Hepatocyte (in vitro differentiated cells): ENCODE results near the gene BEST2. TPM values are rescaled to one million over a fixed set of nuclear protein-coding genes. Genes with fewer than 3 reads are reported as not detected.

Experiments
- DNase-seq: peaks from one replicate; pipeline ENCODE4 v3.0.0-alpha.2; 2016; ENCODE audit warnings: low spot score
- H2AFZ ChIP-seq: fragments of 200-600 bp; sonication (generic); 2 replicates; pipeline ENCODE4 v1.6.0; 2016; ENCODE audit warnings: antibody characterized with exemption, mild to moderate bottlenecking
- H3K27ac ChIP-seq: fragments of 200-600 bp; sonication (generic); 2 replicates; pipeline ENCODE4 v1.5.1; 2016; ENCODE audit warnings: mild to moderate bottlenecking
- H3K27me3 ChIP-seq: fragments of 200-600 bp; sonication (generic); 2 replicates; pipeline ENCODE4 v1.6.1; 2016
- H3K36me3 ChIP-seq: fragments of 200-600 bp; sonication (generic); replicated peaks from 2 replicates; pipeline ENCODE4 v1.5.1; 2016; ENCODE audit warnings: low read depth; ENCODE audit not compliant: insufficient read depth
- H3K4me1 ChIP-seq: fragments of 200-600 bp; sonication (generic); 2 replicates; pipeline ENCODE4 v1.5.1; 2016; ENCODE audit warnings: mild to moderate bottlenecking, moderate library complexity; ENCODE audit not compliant: insufficient read depth
- H3K4me2 ChIP-seq: fragments of 200-600 bp; sonication (generic); 2 replicates; pipeline ENCODE4 v1.6.0; 2016
- H3K4me3 ChIP-seq: fragments of 200-600 bp; sonication (generic); 2 replicates; pipeline ENCODE4 v1.5.1; 2016; ENCODE audit warnings: mild to moderate bottlenecking
- H3K79me2 ChIP-seq: fragments of 200-600 bp; sonication (generic); 2 replicates; pipeline ENCODE4 v1.6.0; 2017; ENCODE audit warnings: mild to moderate bottlenecking
- H3K9me2 ChIP-seq: fragments of 200-600 bp; sonication (generic); replicated peaks from 2 replicates; pipeline ENCODE4 v1.6.0; 2017; ENCODE audit warnings: mild to moderate bottlenecking; ENCODE audit not compliant: insufficient read depth
- H3K9me3 ChIP-seq: fragments of 200-600 bp; sonication (generic); 2 replicates; pipeline ENCODE4 v1.5.1; 2016; ENCODE audit warnings: low read depth, mild to moderate bottlenecking
- H4K20me1 ChIP-seq: fragments of 200-600 bp; sonication (generic); 2 replicates; pipeline ENCODE4 v1.6.0; 2016; ENCODE audit warnings: mild to moderate bottlenecking; ENCODE audit not compliant: insufficient read depth, poor library complexity, severe bottlenecking
- EZH2 ChIP-seq: fragments of 200-600 bp; sonication (generic); IDR thresholded peaks from 2 replicates; pipeline ENCODE4 v1.6.1; 2016; ENCODE audit warnings: antibody characterized with exemption, mild to moderate bottlenecking, borderline replicate concordance
- EZH2phosphoT487 ChIP-seq: fragments of 200-600 bp; sonication (generic); IDR thresholded peaks from one replicate; pipeline ENCODE4 v1.6.1; 2018; ENCODE audit warnings: antibody characterized with exemption, mild to moderate bottlenecking, low read depth, moderate library complexity; ENCODE audit not compliant: unreplicated experiment, severe bottlenecking
- WGBS: methylation state at CpG from one replicate; pipeline ENCODE4 v1.1.6; 2016; ENCODE audit warnings: low lambda C conversion rate; ENCODE audit errors: missing lambda C conversion rate; 5-methylcytosine and 5-hydroxymethylcytosine counted together
- polyA plus RNA-seq: library from polyadenylated mRNA; unstranded; fragments of >200 nt; fragmentation: Nextera tagmentation; extraction: Ambion mirVana; gene quantifications from 2 replicates; pipeline ENCODE4 v1.2.1, GENCODE V29; 2016
- total RNA-seq: library from RNA; depleted of rRNA; stranded (reverse); fragments of >200 nt; gene quantifications from 2 replicates; pipeline ENCODE4 v1.2.3, GENCODE V29; 2014
- TF ChIP-seq, protein P1 (sequence below): fragments of 200-600 bp; sonication (generic); IDR thresholded peaks from 2 replicates; pipeline ENCODE4 v1.5.1; 2016; ENCODE audit warnings: antibody characterized with exemption, mild to moderate bottlenecking; ENCODE audit not compliant: poor library complexity

The BEST2 gene
- total and polyA plus RNA-seq, 2 experiments from 2014 or later: not detected

DNA sequence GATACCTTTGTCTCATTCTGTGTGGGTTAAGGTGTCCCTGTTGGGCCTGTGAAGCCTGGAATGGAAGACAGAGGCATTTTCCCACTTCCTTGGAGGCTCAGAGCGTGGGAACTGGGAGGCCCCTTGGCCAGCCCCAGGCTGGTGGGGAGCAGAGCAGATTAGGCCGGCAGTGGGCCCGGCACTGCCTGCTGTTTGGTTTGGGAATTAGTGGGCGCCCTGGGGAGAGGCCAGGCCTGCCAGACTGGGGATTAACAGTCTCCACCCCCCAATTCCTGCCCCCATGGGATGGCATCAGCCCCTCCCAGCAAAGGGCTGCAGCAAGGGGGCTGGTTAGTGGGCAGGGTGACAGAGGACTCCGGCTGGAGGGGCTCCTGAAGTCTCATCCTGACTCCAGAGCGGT is 3.1 kb upstream of the BEST2 start:
- Histone ChIP-seq H3K9me2 (no peaks in the 10 kb centered on the region), H3K27ac (no peak overlapping the region), H3K4me1 (no peaks in the 10 kb centered on the region), H3K36me3 (no peaks in the 10 kb centered on the region), H3K27me3 (peaks cover 25% of the 10 kb centered on the region), H4K20me1 (no peaks in the 10 kb centered on the region), H3K4me2 (no peak overlapping the region), H2AFZ (no peak overlapping the region), H3K4me3 (no peak overlapping the region), H3K9me3 (no peaks in the 10 kb centered on the region), H3K79me2 (no peaks in the 10 kb centered on the region)
- TF ChIP-seq EZH2phosphoT487 (no peak), EZH2 (no peak)
- TF ChIP-seq, protein P1, sequence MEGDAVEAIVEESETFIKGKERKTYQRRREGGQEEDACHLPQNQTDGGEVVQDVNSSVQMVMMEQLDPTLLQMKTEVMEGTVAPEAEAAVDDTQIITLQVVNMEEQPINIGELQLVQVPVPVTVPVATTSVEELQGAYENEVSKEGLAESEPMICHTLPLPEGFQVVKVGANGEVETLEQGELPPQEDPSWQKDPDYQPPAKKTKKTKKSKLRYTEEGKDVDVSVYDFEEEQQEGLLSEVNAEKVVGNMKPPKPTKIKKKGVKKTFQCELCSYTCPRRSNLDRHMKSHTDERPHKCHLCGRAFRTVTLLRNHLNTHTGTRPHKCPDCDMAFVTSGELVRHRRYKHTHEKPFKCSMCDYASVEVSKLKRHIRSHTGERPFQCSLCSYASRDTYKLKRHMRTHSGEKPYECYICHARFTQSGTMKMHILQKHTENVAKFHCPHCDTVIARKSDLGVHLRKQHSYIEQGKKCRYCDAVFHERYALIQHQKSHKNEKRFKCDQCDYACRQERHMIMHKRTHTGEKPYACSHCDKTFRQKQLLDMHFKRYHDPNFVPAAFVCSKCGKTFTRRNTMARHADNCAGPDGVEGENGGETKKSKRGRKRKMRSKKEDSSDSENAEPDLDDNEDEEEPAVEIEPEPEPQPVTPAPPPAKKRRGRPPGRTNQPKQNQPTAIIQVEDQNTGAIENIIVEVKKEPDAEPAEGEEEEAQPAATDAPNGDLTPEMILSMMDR: no peak
- DNase-seq: no peak
- WGBS: 75% methylated on average over 4 of the region's 6 CpGs

DNA sequence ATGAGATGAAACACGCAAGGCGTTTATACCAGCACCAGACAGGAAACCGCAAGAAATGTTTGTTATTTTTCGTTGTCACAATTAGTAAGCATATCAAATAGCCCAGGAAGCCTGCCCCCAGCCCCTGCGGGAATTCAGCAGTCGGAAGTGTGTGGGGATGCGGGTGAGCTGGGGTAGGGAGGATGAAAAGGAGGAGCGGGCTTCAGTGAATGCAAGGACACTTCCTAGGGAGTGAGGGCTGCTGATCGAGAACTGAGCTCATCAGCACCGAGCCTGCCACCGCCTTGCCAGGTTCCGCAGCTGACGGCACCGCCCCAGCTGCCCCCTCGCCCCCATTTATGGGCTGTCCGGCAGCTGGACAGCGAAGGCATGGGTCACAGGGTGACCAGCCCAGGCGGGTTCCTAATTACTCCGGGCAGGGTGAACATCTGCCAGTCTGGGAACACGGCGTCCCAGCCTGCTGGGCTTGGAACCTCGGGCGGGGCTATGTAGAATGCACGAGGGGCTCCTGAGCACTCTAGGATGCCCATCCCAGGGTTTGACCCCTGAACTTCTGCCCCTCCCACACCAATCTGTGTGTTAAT is 1.6 kb upstream of the BEST2 start:
- no peaks in the 10 kb centered on the region for H3K79me2 ChIP-seq
- peaks cover 25% of the 10 kb centered on the region for H3K27me3 ChIP-seq
- no peaks in the 10 kb centered on the region for H3K9me2 ChIP-seq
- no peaks in the 10 kb centered on the region for H4K20me1 ChIP-seq
- no peaks in the 10 kb centered on the region for H3K9me3 ChIP-seq
- H3K27ac ChIP-seq: no peak overlapping the region
- H3K36me3 ChIP-seq: no peaks in the 10 kb centered on the region
- no peaks in the 10 kb centered on the region for H3K4me1 ChIP-seq
- DNase-seq: no peak
- H2AFZ ChIP-seq: no peak overlapping the region
- no peak overlapping the region for H3K4me2 ChIP-seq
- TF ChIP-seq EZH2: no peak
- TF ChIP-seq, protein P1: no peak
- TF ChIP-seq EZH2phosphoT487: no peak
- H3K4me3 ChIP-seq: no peak overlapping the region
- WGBS: 55% methylated on average over 24 of the region's 24 CpGs

DNA sequence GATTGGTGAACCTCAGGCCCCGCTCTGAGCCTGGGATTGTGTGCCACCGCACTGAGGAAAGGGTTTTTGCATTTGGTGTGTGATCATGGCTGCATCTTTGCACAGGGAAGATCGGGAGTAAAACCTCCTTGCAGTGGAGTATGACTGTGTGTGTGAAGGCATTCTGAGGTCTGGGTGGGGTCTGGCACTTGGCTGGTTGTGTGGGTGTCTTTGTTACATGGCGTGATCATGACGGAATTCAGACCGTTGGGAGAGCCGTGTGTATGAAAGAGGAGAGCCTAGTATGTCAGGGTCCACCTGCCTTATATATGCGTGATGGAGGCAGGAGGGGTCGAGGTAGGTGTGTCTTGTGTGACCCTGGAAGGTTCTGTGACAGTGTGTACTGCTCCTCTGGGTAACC is 740 bp upstream of the BEST2 start:
- Histone ChIP-seq H4K20me1 (no peaks in the 10 kb centered on the region), H3K36me3 (no peaks in the 10 kb centered on the region), H3K27me3 (peaks cover 25% of the 10 kb centered on the region), H3K4me1 (no peaks in the 10 kb centered on the region), H2AFZ (no peak overlapping the region), H3K9me3 (no peaks in the 10 kb centered on the region), H3K4me3 (no peak overlapping the region), H3K4me2 (no peak overlapping the region), H3K79me2 (no peaks in the 10 kb centered on the region), H3K9me2 (no peaks in the 10 kb centered on the region), H3K27ac (no peak overlapping the region)
- TF ChIP-seq EZH2 (no peak), EZH2phosphoT487 (no peak)
- TF ChIP-seq, protein P1: no peak
- no peak for DNase-seq
- WGBS: 79% methylated on average over 9 of the region's 9 CpGs
